Endothelial cell of umbilical vein (primary cell): ENCODE results near the gene GORASP2.

ENCODE experiments used
- CTCF ChIP-seq, 2 donors: IDR thresholded peaks; 1 replicate in 1 of 2; 2 replicates in 1 of 2; pipeline ENCODE4 v1.5.1; 2011; ENCODE audit warnings: low read length in 2 of 2, mild to moderate bottlenecking in 2 of 2, moderate library complexity in 2 of 2, control low read depth in 1 of 2, inconsistent platforms in 1 of 2, low read depth in 1 of 2; ENCODE audit not compliant: insufficient read depth in 1 of 2; ENCODE audit errors: extremely low read depth in 1 of 2
- EZH2 ChIP-seq: IDR thresholded peaks from 2 replicates; pipeline ENCODE4 v1.6.1; 2012; ENCODE audit warnings: borderline replicate concordance, low read depth, mild to moderate bottlenecking, moderate library complexity, low read length, inconsistent platforms; ENCODE audit not compliant: severe bottlenecking
- FOS ChIP-seq: IDR thresholded peaks from 2 replicates; pipeline ENCODE4 v1.6.1; 2011; ENCODE audit warnings: mild to moderate bottlenecking, low read length, moderate library complexity, borderline replicate concordance; ENCODE audit not compliant: insufficient read depth
- GATA2 ChIP-seq: IDR thresholded peaks from 2 replicates; pipeline ENCODE4 v1.7.0; 2011; ENCODE audit warnings: low read depth, mild to moderate bottlenecking, moderate library complexity, mixed read lengths, low read length; ENCODE audit not compliant: insufficient read length, insufficient read depth
- JUN ChIP-seq: IDR thresholded peaks from 2 replicates; pipeline ENCODE4 v1.6.1; 2011; ENCODE audit warnings: borderline replicate concordance, low read depth; ENCODE audit not compliant: insufficient read length, insufficient read depth
- MYC ChIP-seq: IDR thresholded peaks from one replicate; pipeline ENCODE4 v1.6.1; 2011; ENCODE audit warnings: mild to moderate bottlenecking, low read depth, low read length
- POLR2A ChIP-seq: IDR thresholded peaks from 2 replicates; pipeline ENCODE4 v1.6.1; 2012; ENCODE audit warnings: low read depth, mild to moderate bottlenecking, control low read depth, low read length
- POLR2AphosphoS5 ChIP-seq: IDR thresholded peaks from 2 replicates; pipeline ENCODE4 v1.6.1; 2012; ENCODE audit warnings: low read depth, mild to moderate bottlenecking, control low read depth, low read length, moderate library complexity; ENCODE audit not compliant: insufficient read depth
- TF ChIP-seq, protein P1 (sequence below): IDR thresholded peaks from 2 replicates; pipeline ENCODE4 v1.6.1; 2011; ENCODE audit not compliant: insufficient read depth, insufficient read length

- TF ChIP-seq CTCF (IDR thresholded peaks at IDR 0.05; ENCODE audit: extremely low read depth in 1 of 2, insufficient read depth in 1 of 2, low read depth in 1 of 2, low read length in 2 of 2) (no peak), POLR2A (no peak), POLR2AphosphoS5 (no peak), EZH2 (no peak), MYC (no peak), JUN (no peak), FOS (no peak), GATA2 (no peak)
- TF ChIP-seq, protein P1, sequence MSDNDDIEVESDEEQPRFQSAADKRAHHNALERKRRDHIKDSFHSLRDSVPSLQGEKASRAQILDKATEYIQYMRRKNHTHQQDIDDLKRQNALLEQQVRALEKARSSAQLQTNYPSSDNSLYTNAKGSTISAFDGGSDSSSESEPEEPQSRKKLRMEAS: no peak
Measured at GRCh38 chr2:171008550-171009205, 79.6 kb downstream of the GORASP2 start.
